HG02763 (cell line): ENCODE measurements around the gene LPCAT1.

Source experiments
- ATAC-seq: cut with Tn5 transposase; IDR thresholded peaks from one replicate; pipeline ENCODE4 v1.9.1; 2021; ENCODE audit warnings: mild to moderate bottlenecking, moderate library complexity; ENCODE audit not compliant: unreplicated experiment

LPCAT1 gene

GRCh38 chr5:1555011-1555807, 31.4 kb upstream of the LPCAT1 start:
- ATAC-seq, result no peak

GRCh38 chr5:1554410-1554967, 30.7 kb upstream of the LPCAT1 start:
- ATAC-seq, result no peak

GRCh38 chr5:1553539-1554409, 30.0 kb upstream of the LPCAT1 start:
- ATAC-seq, result no peak

- ATAC-seq, result no peak
These were observed 28.9 kb upstream of the LPCAT1 start for GRCh38 chr5:1552521-1553255.

- no peak for ATAC-seq
These were observed 27.9 kb upstream of the LPCAT1 start for GRCh38 chr5:1551426-1552301.

- no peak for ATAC-seq
These were observed 26.7 kb upstream of the LPCAT1 start for GRCh38 chr5:1550287-1551076.

GRCh38 chr5:1549475-1550030, 25.8 kb upstream of the LPCAT1 start:
- no peak for ATAC-seq

- no peak for ATAC-seq
These were observed 25.1 kb upstream of the LPCAT1 start for GRCh38 chr5:1548702-1549474.

GRCh38 chr5:1547655-1548054, 23.9 kb upstream of the LPCAT1 start:
- ATAC-seq, result no peak

GRCh38 chr5:1547236-1547635, 23.5 kb upstream of the LPCAT1 start:
- no peak for ATAC-seq

- ATAC-seq, result no peak
These were observed 22.8 kb upstream of the LPCAT1 start for GRCh38 chr5:1546556-1546955.

- ATAC-seq, result no peak
These were observed 22.1 kb upstream of the LPCAT1 start for GRCh38 chr5:1545805-1546355.

GRCh38 chr5:1545126-1545804, 21.5 kb upstream of the LPCAT1 start:
- ATAC-seq, result no peak

GRCh38 chr5:1544294-1544961, 20.7 kb upstream of the LPCAT1 start:
- ATAC-seq, result no peak

GRCh38 chr5:1543398-1544293, 19.9 kb upstream of the LPCAT1 start:
- no peak for ATAC-seq

GRCh38 chr5:1542781-1543180, 19.0 kb upstream of the LPCAT1 start:
- no peak for ATAC-seq
